GM12865 (cell line): ENCODE measurements around the gene BDH1.

Experiments used
- DNase-seq: peaks from one replicate; pipeline ENCODE4 v3.0.0; 2010; ENCODE audit warnings: low read depth
- H3K4me3 ChIP-seq: 2 replicates; pipeline ENCODE4 v1.5.1; 2011; ENCODE audit warnings: mild to moderate bottlenecking, low read depth, low read length, control low read depth
- TF ChIP-seq, protein P1 (sequence below): IDR thresholded peaks from 2 replicates; pipeline ENCODE4 v1.5.1; 2011; ENCODE audit warnings: low read length, control low read depth, low read depth, inconsistent platforms; ENCODE audit not compliant: insufficient read depth; ENCODE audit errors: missing control alignments

The BDH1 gene

GRCh38 chr3:197475997-197476525, 79.7 kb downstream of the BDH1 start:
- DNase-seq, result peak; percentile 26
- no peak overlapping the region for H3K4me3 ChIP-seq
- TF ChIP-seq, protein P1, sequence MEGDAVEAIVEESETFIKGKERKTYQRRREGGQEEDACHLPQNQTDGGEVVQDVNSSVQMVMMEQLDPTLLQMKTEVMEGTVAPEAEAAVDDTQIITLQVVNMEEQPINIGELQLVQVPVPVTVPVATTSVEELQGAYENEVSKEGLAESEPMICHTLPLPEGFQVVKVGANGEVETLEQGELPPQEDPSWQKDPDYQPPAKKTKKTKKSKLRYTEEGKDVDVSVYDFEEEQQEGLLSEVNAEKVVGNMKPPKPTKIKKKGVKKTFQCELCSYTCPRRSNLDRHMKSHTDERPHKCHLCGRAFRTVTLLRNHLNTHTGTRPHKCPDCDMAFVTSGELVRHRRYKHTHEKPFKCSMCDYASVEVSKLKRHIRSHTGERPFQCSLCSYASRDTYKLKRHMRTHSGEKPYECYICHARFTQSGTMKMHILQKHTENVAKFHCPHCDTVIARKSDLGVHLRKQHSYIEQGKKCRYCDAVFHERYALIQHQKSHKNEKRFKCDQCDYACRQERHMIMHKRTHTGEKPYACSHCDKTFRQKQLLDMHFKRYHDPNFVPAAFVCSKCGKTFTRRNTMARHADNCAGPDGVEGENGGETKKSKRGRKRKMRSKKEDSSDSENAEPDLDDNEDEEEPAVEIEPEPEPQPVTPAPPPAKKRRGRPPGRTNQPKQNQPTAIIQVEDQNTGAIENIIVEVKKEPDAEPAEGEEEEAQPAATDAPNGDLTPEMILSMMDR, result no peak

GRCh38 chr3:197475514-197475913, 80.3 kb downstream of the BDH1 start:
- TF ChIP-seq, protein P1, result no peak
- DNase-seq, result no peak
- no peak overlapping the region for H3K4me3 ChIP-seq

- TF ChIP-seq, protein P1, result no peak
- DNase-seq, result no peak
- H3K4me3 ChIP-seq, result no peak overlapping the region
These were observed 83.6 kb downstream of the BDH1 start for GRCh38 chr3:197472151-197472550.

DNA sequence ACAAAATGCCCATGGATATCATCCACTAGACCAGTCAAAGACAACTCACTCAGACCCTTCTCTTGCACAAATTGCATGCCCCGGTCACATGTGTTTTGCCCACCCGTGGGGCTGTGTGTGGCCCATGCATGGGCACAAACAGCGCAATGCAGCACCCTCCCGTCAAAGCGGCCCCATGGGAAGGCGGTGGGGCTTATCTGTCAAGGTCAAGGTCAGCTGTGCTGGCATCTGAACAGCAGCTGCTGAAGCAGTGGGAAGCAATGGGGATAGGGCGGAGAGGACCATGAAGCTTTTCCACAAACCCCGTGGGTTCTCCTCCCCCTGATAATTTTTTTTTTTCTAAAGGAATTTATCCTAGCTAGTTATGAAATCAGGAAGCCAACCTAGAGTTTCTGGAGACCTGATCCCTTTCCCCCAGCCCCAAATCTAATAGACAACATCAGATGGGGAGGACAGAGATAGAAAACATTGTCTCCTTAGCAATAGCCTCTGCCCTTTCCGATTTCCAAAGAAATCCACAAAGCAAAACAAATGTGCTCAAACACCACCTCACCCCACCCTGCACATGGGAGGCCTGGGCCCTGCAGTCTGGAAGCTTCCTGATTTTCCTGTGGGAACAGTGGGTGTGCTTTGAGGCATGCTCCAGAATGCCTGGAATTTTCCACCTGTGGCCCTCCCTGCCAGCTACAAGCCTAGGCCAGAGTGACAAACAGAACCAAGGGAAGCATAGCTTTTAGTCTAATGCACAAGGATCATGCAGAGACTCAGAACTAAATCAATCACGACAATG, 84.4 kb downstream of the BDH1 start:
- no peak for DNase-seq
- TF ChIP-seq, protein P1, result no peak
- H3K4me3 ChIP-seq, result no peak overlapping the region

DNA sequence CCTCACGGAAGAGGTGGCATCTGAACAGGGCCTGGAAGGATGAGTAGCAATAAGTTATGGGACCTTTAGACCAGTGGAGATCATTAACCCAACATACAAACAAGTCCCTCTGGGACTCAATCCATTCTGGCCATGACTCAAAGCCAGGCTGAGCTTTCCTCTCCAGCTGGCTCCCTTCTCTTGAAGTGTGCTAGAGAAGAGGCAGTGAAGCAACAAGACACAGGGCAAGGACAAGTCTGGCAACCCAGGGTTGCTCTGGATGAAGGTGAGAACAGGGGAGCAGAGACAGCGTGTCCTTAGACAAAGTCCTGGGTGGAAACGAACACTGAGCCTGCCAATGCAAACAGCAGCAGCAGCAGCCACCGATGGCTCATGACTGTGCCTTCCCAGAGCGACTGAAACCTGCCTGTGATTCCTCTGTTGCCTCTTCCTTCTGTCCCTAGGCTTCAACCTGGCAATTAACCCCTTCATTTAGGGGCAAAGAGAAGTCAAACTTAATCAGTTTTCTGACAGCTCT, 86.8 kb downstream of the BDH1 start:
- no peak overlapping the region for H3K4me3 ChIP-seq
- no peak for DNase-seq
- TF ChIP-seq, protein P1, result no peak

DNA sequence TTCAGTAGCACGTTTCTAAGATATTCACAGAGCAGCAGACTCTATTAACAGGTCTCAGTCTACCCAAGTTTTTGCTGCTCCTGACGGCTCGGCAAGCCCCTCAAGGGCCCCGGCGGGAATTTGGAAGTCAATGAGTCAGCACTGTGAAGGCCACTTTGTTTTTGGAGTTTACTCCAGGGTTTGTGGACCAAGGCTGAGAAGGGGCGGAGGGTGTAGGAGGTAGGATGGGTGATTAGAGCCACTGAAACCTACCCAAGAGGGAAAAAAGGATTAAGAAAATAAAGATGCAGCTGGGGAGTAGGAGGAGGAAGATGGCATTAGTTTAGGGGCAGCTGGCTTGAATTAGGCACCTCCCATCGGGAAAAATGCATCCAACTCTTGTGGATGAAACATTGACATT, 87.6 kb downstream of the BDH1 start:
- no peak overlapping the region for H3K4me3 ChIP-seq
- no peak for DNase-seq
- TF ChIP-seq, protein P1, result no peak
